ENCODE results near the gene MPZL1. TPM values are rescaled to one million over a fixed set of nuclear protein-coding genes. Genes with fewer than 3 reads are reported as not detected.

MPZL1 gene
- total and polyA plus RNA-seq, 2 donors (not counting 1 experiment from before 2014, with no cell fraction given): 81.4 to 158 TPM

DNA sequence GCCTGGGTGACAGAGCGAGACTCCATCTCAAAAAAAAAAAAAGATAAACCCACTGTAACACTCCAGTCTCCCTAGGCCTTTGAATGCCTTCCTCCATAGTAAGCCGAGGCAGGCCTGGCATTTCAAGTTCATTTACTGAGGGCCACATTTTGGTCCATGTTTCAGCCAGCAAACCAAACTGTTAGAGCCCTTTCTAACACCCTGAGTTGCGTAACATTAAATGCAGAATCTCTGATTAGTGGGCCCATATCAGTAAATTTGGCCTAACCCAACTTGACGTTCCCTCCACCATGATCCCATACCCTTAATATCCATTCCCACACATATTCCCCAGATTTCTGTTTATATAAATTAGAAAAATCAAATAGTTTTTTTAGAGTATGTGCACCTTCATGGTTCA, 12.4 kb downstream of the MPZL1 start:
- TF ChIP-seq, protein P1, sequence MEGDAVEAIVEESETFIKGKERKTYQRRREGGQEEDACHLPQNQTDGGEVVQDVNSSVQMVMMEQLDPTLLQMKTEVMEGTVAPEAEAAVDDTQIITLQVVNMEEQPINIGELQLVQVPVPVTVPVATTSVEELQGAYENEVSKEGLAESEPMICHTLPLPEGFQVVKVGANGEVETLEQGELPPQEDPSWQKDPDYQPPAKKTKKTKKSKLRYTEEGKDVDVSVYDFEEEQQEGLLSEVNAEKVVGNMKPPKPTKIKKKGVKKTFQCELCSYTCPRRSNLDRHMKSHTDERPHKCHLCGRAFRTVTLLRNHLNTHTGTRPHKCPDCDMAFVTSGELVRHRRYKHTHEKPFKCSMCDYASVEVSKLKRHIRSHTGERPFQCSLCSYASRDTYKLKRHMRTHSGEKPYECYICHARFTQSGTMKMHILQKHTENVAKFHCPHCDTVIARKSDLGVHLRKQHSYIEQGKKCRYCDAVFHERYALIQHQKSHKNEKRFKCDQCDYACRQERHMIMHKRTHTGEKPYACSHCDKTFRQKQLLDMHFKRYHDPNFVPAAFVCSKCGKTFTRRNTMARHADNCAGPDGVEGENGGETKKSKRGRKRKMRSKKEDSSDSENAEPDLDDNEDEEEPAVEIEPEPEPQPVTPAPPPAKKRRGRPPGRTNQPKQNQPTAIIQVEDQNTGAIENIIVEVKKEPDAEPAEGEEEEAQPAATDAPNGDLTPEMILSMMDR (conservative IDR thresholded peaks at IDR 0.05 in 1 of 2, IDR thresholded peaks at IDR 0.05 in 1 of 2; ENCODE audit: low read depth in 1 of 2, low read length in 2 of 2): no peak
- TF ChIP-seq EZH2 (IDR thresholded peaks at IDR 0.05; ENCODE audit: low read length, missing control alignments): no peak
- Histone ChIP-seq H4K20me1 (ENCODE audit: control insufficient read depth, extremely low read depth, insufficient read depth, low read length) (peaks cover 3% of the 10 kb centered on the region), H2AFZ (ENCODE audit: low read length) (no peak overlapping the region), H3K4me2 (ENCODE audit: extremely low read depth, insufficient read depth, low read length) (no peak overlapping the region), H3K27ac (ENCODE audit: insufficient read depth, low read length) (no peak overlapping the region), H3K9ac (ENCODE audit: insufficient read depth, low read length) (no peak overlapping the region), H3K9me3 (ENCODE audit: control insufficient read depth, insufficient read depth, low read depth, low read length) (no peaks in the 10 kb centered on the region), H3K4me3 (replicated peaks in 1 of 4; ENCODE audit: control extremely low read depth in 1 of 4, insufficient read depth in 1 of 4, low read depth in 3 of 4, low read length in 4 of 4) (no peak overlapping the region), H3K79me2 (ENCODE audit: control insufficient read depth, insufficient read depth, low read length) (peaks cover 46% of the 10 kb centered on the region), H3K27me3 (ENCODE audit: control insufficient read depth, insufficient read depth, low read length) (no peaks in the 10 kb centered on the region), H3K4me1 (ENCODE audit: control insufficient read depth, extremely low read depth, insufficient read depth, low read length) (peaks cover 2% of the 10 kb centered on the region), H3K36me3 (ENCODE audit: control insufficient read depth, insufficient read depth, low read length) (no peaks in the 10 kb centered on the region)
- DNase-seq (ENCODE audit: low read depth in 2 of 2): no peak

DNA sequence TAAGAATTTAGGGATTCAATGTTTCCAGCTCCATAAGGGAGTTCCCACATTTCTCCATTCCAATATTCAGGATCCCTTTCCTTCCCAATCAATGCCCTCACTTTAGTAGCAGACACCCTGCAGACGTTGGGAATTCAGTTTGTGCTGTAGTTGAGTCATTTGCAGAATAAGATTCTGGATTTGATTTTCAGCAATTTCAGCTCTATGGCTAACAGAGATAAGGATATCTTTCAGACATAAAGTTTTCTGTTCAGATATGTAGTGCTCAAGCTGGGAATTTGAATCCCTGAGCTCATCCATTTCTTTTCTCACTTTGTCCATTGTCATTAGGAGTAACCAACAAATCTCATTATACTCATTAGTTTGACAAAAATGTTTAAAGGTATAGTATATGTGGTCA, 13.1 kb downstream of the MPZL1 start:
- no peak for TF ChIP-seq EZH2 (IDR thresholded peaks at IDR 0.05; ENCODE audit: low read length, missing control alignments)
- TF ChIP-seq, protein P1 (conservative IDR thresholded peaks at IDR 0.05 in 1 of 2, IDR thresholded peaks at IDR 0.05 in 1 of 2; ENCODE audit: low read depth in 1 of 2, low read length in 2 of 2): no peak
- Histone ChIP-seq H3K36me3 (ENCODE audit: control insufficient read depth, insufficient read depth, low read length) (no peaks in the 10 kb centered on the region), H4K20me1 (ENCODE audit: control insufficient read depth, extremely low read depth, insufficient read depth, low read length) (peaks cover 3% of the 10 kb centered on the region), H3K9ac (ENCODE audit: insufficient read depth, low read length) (no peak overlapping the region), H3K9me3 (ENCODE audit: control insufficient read depth, insufficient read depth, low read depth, low read length) (no peaks in the 10 kb centered on the region), H3K4me1 (ENCODE audit: control insufficient read depth, extremely low read depth, insufficient read depth, low read length) (peaks cover 2% of the 10 kb centered on the region), H3K4me3 (replicated peaks in 1 of 4; ENCODE audit: control extremely low read depth in 1 of 4, insufficient read depth in 1 of 4, low read depth in 3 of 4, low read length in 4 of 4) (no peak overlapping the region), H3K27me3 (ENCODE audit: control insufficient read depth, insufficient read depth, low read length) (no peaks in the 10 kb centered on the region), H3K4me2 (ENCODE audit: extremely low read depth, insufficient read depth, low read length) (no peak overlapping the region), H3K27ac (ENCODE audit: insufficient read depth, low read length) (no peak overlapping the region), H2AFZ (ENCODE audit: low read length) (no peak overlapping the region), H3K79me2 (ENCODE audit: control insufficient read depth, insufficient read depth, low read length) (peaks cover 49% of the 10 kb centered on the region)
- DNase-seq (ENCODE audit: low read depth in 2 of 2): no peak

DNA sequence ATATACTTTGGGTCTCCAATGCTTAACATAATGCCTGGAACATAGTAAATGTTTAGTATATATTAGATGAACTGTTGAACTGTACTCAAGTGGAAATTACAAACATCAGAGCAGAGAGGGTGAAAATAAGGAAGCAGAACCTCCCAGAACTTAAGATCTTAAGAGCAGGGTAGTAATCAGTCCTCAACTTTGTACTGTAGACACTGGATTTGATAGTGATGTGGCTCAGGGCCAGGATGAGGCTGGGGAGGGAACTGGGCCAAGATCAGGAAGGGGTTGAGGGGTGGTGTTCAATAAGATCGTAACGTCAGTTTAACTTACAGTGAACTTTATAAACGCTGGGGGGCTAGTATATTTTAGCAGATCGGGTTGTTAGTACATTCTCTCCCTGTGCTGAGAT, 15.4 kb downstream of the MPZL1 start:
- Histone ChIP-seq H2AFZ (ENCODE audit: low read length) (no peak overlapping the region), H3K9ac (ENCODE audit: insufficient read depth, low read length) (no peak overlapping the region), H4K20me1 (ENCODE audit: control insufficient read depth, extremely low read depth, insufficient read depth, low read length) (peaks cover 3% of the 10 kb centered on the region), H3K36me3 (ENCODE audit: control insufficient read depth, insufficient read depth, low read length) (no peaks in the 10 kb centered on the region), H3K27me3 (ENCODE audit: control insufficient read depth, insufficient read depth, low read length) (no peaks in the 10 kb centered on the region), H3K9me3 (ENCODE audit: control insufficient read depth, insufficient read depth, low read depth, low read length) (no peaks in the 10 kb centered on the region), H3K4me2 (ENCODE audit: extremely low read depth, insufficient read depth, low read length) (no peak overlapping the region), H3K4me3 (replicated peaks in 1 of 4; ENCODE audit: control extremely low read depth in 1 of 4, insufficient read depth in 1 of 4, low read depth in 3 of 4, low read length in 4 of 4) (no peak overlapping the region), H3K79me2 (ENCODE audit: control insufficient read depth, insufficient read depth, low read length) (peaks cover 46% of the 10 kb centered on the region), H3K4me1 (ENCODE audit: control insufficient read depth, extremely low read depth, insufficient read depth, low read length) (no peaks in the 10 kb centered on the region), H3K27ac (ENCODE audit: insufficient read depth, low read length) (no peak overlapping the region)
- TF ChIP-seq, protein P1 (conservative IDR thresholded peaks at IDR 0.05 in 1 of 2, IDR thresholded peaks at IDR 0.05 in 1 of 2; ENCODE audit: low read depth in 1 of 2, low read length in 2 of 2): no peak
- no peak for TF ChIP-seq EZH2 (IDR thresholded peaks at IDR 0.05; ENCODE audit: low read length, missing control alignments)
- no peak for DNase-seq (ENCODE audit: low read depth in 2 of 2)
